ENCODE results near the gene SLC12A8.

DNA sequence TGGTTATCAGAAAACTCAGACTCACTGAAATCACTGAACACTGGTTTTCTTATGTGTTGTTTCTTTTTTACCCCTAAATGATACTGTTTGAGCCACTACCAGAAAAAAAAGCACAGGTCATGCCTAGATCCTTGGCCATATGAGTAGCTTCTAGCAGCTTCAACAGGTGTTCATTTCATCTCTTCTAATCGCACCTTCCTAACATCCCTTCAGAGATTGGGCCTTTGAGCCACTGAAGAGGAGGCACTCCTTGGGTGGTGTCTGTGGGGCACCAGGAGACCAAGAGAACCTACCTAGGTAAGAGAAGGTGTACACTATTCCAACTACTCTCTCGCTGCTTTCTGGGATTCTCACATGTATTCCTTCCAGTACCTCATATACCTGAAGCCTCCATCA lies 159.2 kb downstream of the SLC12A8 start:
- TF ChIP-seq, protein P1, sequence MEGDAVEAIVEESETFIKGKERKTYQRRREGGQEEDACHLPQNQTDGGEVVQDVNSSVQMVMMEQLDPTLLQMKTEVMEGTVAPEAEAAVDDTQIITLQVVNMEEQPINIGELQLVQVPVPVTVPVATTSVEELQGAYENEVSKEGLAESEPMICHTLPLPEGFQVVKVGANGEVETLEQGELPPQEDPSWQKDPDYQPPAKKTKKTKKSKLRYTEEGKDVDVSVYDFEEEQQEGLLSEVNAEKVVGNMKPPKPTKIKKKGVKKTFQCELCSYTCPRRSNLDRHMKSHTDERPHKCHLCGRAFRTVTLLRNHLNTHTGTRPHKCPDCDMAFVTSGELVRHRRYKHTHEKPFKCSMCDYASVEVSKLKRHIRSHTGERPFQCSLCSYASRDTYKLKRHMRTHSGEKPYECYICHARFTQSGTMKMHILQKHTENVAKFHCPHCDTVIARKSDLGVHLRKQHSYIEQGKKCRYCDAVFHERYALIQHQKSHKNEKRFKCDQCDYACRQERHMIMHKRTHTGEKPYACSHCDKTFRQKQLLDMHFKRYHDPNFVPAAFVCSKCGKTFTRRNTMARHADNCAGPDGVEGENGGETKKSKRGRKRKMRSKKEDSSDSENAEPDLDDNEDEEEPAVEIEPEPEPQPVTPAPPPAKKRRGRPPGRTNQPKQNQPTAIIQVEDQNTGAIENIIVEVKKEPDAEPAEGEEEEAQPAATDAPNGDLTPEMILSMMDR (IDR thresholded peaks at IDR 0.05): no peak
- TF ChIP-seq EZH2phosphoT487 (IDR thresholded peaks at IDR 0.05) (no peak), EZH2 (IDR thresholded peaks at IDR 0.05) (no peak)
